ENCODE measurements around the gene ALLC. TPM values are rescaled to one million over a fixed set of nuclear protein-coding genes. Genes with fewer than 3 reads are reported as not detected.

The ALLC gene
- total RNA-seq, 2 donors from 2014 or later, result not detected

- DNase-seq (no peak), ATAC-seq (no peak)
- intact Hi-C loops (cut with DNase I, micrococcal nuclease), result no loop called here
Measured at GRCh38 chr2:3696545-3696944, 38.5 kb downstream of the ALLC start.

- DNase-seq, result no peak
- intact Hi-C loops (cut with DNase I, micrococcal nuclease), result no loop called here
- ATAC-seq, result no peak
Measured at GRCh38 chr2:3701071-3701470, 43.1 kb downstream of the ALLC start.

- ATAC-seq (no peak), DNase-seq (no peak)
- intact Hi-C loops (cut with DNase I, micrococcal nuclease), result no loop called here
Measured at GRCh38 chr2:3703236-3703756, 45.3 kb downstream of the ALLC start, which contains the start of gene DCDC2C. DCDC2C (plus strand) TSS chr2:3703575; CDS start chr2:3703752, 177 bp downstream.

- intact Hi-C loops (cut with DNase I, micrococcal nuclease), result no loop called here
- DNase-seq, result no peak
- no peak for ATAC-seq
Measured at GRCh38 chr2:3703757-3704355, 45.9 kb downstream of the ALLC start.

GRCh38 chr2:3704692-3705091 lies 46.7 kb downstream of the ALLC start:
- DNase-seq, result no peak
- no peak for ATAC-seq
- intact Hi-C loops (cut with DNase I, micrococcal nuclease), result no loop called here

GRCh38 chr2:3705782-3706181 lies 47.8 kb downstream of the ALLC start:
- DNase-seq (no peak), ATAC-seq (no peak)
- intact Hi-C loops (cut with DNase I, micrococcal nuclease), result no loop called here

GRCh38 chr2:3706892-3707291 lies 48.9 kb downstream of the ALLC start:
- no peak for ATAC-seq
- intact Hi-C loops (cut with DNase I, micrococcal nuclease), result no loop called here

GRCh38 chr2:3708576-3708975 lies 50.6 kb downstream of the ALLC start:
- intact Hi-C loops (cut with DNase I, micrococcal nuclease), result no loop called here

More at GRCh38 chr2:3706892-3707291, 48.9 kb downstream of the ALLC start:
- DNase-seq, result no peak

GRCh38 chr2:3709225-3709624 lies 51.2 kb downstream of the ALLC start:
- no peak for ATAC-seq
- intact Hi-C loops (cut with DNase I, micrococcal nuclease), result no loop called here
- DNase-seq, result no peak

More at GRCh38 chr2:3708576-3708975, 50.6 kb downstream of the ALLC start:
- ATAC-seq (no peak), DNase-seq (no peak)

GRCh38 chr2:3712424-3712823 lies 54.4 kb downstream of the ALLC start:
- ATAC-seq, result no peak
- DNase-seq, result no peak
- intact Hi-C loops (cut with DNase I, micrococcal nuclease), result no loop called here

- no peak for ATAC-seq
- intact Hi-C loops (cut with DNase I, micrococcal nuclease), result no loop called here
- no peak for DNase-seq
Measured at GRCh38 chr2:3712831-3713503, 55.0 kb downstream of the ALLC start.

- intact Hi-C loops (cut with DNase I, micrococcal nuclease), result no loop called here
- no peak for DNase-seq
- ATAC-seq, result no peak
Measured at GRCh38 chr2:3718679-3719078, 60.7 kb downstream of the ALLC start.

GRCh38 chr2:3725002-3725401 lies 67.0 kb downstream of the ALLC start:
- ATAC-seq, result no peak

GRCh38 chr2:3725458-3726250 lies 67.7 kb downstream of the ALLC start:
- intact Hi-C loops (cut with DNase I, micrococcal nuclease), result no loop called here
- no peak for ATAC-seq
- DNase-seq, result no peak

More at GRCh38 chr2:3725002-3725401, 67.0 kb downstream of the ALLC start:
- no peak for DNase-seq
- intact Hi-C loops (cut with DNase I, micrococcal nuclease), result no loop called here

GRCh38 chr2:3726511-3726910 lies 68.5 kb downstream of the ALLC start:
- no peak for ATAC-seq
- intact Hi-C loops (cut with DNase I, micrococcal nuclease), result no loop called here
- no peak for DNase-seq

- ATAC-seq, result no peak
- intact Hi-C loops (cut with DNase I, micrococcal nuclease), result no loop called here
- no peak for DNase-seq
Measured at GRCh38 chr2:3727397-3728045, 69.5 kb downstream of the ALLC start.

- DNase-seq (no peak), ATAC-seq (no peak)
- intact Hi-C loops (cut with DNase I, micrococcal nuclease), result no loop called here
Measured at GRCh38 chr2:3728104-3729054, 70.4 kb downstream of the ALLC start.

- ATAC-seq (no peak), DNase-seq (no peak)
- intact Hi-C loops (cut with DNase I, micrococcal nuclease), result no loop called here
Measured at GRCh38 chr2:3729055-3729448, 71.1 kb downstream of the ALLC start.
